GM19372 (cell line): ENCODE data around the gene TMEM184A.
"Not testable (repeated sequence)": the region's sequence is repeated elsewhere in the genome, so short reads cannot be mapped to it uniquely, and the experiment has no call there.

Source experiments
- ATAC-seq: cut with Tn5 transposase; IDR thresholded peaks from one replicate; pipeline ENCODE4 v1.9.1; 2021; ENCODE audit warnings: mild to moderate bottlenecking, low read depth, moderate library complexity; ENCODE audit not compliant: unreplicated experiment

The TMEM184A gene

DNA sequence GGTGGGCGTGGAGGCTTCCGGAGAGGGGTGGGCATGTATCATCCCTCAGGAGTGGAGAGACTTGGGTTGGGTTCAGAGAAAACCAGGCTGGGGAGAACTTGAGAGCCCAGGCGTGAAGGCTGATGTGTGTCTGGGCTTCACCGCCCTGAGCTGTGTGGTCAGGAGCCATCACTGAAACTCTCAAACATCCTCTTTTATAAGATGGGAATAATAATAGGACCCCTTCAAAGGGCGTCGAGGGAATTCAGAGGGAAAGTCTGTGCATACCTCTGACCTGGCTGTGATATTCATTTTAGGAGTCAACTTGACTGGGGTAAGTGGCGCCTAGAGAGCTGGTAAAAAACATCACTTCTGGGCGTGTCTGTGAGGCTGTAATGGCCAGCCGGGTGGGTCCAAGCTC is 34.9 kb upstream of the TMEM184A start:
- no peak for ATAC-seq

DNA sequence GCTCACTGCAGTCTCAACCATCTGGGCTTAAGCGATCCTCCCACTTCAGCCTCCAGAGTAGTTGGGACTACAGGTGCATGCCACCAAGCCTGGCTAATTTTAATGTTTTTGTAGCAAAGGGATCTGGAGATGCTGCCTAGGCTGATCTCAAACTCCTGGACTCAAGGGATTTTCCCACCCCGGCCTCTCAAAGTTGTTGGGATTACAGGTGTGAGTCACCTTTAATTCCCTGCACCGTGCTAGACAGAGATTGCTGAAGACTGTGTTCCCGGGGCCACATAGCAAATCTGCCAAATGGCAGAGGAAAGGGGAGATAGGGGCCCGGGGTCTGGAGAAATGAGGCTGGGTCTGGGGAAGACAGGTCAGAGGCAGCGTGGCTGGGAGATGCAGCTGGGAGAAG is 34.5 kb upstream of the TMEM184A start:
- no peak for ATAC-seq

DNA sequence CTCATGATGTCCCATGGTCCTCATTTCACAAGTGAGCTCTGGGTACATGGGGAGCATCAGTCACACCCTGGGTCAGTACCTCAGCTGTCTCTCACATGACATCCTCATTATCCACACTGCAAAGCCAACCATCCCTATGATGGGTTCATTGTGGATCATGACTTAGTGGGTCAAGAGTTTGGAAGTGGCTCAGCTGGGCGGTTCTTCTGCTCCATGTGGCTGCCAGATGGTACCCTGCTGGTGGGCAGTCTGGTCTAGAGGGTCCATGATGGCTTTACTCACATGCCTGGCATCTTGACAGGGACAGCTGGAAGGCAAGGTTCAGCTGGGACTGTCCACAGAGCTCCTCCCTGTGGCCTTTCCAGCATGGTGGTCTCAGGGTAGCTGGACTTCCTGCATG is 33.0 kb upstream of the TMEM184A start:
- ATAC-seq: no peak

DNA sequence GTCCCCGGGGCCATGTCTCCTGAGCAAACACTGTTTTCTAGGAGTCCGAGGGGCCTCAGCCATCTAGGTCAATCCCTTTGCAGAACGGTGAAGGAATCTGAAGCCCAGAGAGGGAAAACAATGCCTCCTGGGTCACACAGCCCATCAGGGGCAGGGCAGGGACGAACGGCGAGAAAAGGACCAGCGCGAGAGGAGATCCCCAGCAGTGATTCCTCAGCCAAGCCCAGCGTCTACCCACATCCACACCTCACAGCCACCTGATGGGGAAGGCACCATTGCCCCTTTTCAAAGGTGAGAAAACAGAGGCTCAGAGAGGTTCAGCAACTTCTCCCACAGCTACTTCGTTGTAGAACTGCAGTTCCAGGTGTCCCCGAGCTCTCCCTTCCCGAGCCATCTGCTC is 31.7 kb upstream of the TMEM184A start:
- ATAC-seq: no peak

DNA sequence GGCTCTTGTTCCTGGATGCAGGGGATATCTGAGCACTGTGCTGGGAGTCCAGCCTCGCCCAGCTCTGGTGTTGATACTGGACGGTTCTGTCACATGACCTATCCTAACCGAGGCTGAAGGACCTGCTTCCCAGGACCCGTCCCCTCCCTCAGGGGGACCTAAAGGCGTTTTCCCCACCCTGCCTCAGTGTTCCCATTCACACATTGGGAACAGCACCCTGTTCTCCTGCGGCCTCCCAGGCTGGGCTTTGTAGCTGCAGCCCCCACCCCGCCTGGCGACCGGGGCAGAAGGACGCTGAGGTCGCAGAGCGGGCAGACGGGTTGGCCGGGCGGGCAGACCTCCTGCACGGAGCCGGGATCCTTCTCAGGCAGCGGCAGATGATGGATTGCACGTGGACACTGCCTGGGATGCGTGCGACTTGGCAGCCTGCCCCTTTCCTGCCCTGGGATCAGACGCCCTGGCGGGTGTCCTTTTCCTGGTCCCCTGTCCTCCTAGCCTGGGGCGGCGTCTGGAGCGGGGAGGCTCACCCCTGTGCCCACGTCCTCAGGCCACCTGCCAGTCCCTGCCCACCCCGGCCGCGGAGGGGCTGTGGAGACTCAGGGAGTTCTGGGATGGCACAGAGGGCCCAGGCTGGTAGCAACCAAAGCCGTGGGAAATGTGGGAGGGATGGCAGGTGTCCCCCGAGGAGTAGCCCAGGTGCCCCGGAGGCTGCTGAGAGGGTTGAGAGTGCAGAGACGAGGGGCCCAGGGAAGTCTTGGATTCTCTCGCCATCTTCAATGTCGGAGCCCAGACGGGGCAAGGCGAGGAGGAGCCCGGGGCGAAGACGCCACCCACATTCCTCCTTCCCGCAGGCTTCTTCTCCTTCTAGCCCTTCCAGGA is 31.1 kb upstream of the TMEM184A start:
- no peak for ATAC-seq

DNA sequence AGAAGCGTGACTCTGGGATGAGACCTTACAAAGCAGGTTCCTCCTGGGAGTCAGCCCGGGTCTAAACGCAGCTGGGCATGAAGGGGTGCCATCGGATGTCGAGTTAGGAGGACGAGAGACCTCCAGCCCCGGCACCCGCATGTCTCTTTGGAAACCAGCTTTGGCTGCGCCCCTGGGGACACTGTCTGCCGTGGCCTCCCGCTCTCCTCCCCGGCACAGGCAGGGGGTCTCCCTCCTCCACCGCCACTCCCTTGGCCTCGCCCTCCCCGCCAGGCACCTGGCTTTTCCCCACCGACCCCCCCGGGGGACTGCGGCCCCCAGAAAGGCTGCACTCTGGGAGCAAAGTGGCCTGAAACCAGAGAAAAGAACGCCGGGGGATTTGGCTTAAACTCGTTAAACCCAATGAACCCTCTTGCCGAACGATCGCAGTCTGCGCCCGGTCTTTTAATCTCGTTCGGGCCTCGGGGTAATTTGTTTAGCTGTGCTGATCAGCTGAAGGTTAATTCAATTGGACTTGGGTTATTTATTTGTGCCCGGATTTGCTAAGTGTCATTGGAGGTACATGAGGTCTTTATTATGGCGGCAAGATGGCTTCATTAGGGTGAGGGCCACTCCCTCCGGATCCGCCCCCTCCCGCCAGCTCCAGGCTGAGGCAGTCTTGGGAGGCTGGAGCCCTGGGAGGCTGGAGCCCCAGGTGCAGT is 30.3 kb upstream of the TMEM184A start:
- ATAC-seq: no peak

DNA sequence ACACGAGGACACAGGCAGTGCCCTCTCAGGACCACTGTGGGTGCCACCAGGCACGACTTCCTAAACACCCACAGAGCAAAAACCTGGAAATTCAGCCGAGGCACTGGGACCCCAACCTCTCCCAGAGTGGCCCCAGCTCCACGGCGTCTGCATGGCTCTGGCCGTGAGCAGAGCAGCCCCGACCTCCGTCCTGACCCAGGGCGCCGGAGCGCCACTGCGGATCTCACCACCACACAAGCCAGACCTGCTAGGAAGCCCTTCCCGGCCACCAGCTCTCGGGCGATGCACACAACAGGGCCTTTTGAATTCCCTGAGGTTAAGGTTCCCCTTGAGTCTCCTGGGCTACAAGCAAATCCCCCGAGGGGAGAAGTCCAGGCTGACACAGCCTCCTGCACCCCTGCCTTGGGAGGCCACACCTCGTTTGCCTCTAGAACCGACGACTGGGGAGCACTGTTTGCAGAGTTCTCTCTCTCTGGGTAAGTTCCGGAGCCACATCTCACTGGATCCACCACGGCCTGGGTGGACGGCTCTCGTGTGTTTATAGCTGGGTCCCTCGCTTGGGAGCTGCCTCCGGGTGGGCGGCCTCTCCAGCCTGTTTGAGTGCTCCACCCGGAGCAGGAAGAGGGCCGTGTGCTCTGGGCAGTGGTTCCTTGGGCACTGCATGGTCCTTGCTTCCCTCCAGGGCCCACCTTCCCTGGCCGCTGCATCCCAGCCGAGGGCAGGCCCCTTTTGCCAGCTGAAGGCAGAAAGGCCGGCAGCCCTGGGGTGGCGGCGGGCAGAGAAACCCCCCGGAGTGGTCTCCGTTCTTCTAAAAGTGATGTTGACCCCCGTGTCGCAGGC is 29.4 kb upstream of the TMEM184A start:
- ATAC-seq: no peak

DNA sequence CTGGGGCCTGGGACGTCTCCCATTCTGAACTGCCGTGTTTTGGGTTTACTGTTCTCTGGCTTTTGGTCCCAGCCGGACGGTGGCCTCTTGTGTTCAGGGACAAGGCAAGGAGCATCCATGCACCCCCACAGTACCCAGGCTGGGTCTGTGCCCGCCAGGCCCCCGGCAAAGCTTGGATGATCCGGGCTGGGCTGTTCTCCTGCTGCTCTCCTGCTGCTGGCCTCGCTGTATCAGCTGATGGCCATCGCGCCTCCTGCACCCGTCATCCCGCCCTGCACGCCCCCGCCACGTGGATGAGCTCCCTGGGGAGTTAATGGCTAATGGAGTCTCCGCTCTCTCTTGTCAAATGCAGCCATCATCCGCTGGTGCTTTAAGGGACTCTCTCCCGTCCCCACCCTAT is 28.7 kb upstream of the TMEM184A start:
- ATAC-seq: no peak

DNA sequence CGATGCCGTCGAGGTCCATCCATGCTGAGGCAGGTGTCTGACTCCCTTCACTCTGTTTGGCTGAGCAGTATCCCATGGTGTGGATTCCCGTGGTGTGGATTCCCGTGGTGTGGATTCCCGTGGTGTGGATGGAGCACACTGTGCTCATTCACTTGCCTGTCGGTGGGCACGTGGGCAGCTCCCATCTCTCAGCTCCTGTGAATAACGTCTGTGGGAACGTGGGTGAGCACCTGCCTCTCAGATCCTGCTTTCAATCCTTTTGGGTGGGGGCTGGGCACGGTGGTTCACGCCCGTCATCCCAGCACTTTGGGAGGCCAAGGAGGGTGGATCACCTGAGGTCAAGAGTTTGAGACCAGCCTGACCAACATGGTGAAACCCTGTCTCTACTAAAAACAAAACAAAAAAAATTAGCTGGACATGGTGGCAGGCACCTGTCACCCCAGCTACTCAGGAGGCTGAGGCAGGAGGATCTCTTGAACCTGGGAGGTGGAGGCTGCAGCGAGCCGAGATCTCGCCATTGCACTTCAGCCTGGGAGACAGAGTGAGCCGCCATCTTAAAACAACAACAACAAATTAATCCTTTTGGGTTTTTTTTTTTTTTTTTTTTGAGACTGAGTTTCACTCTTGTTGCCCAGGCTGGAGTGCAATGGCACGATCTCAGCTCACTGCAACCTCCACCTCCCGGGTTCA is 27.4 kb upstream of the TMEM184A start:
- not testable (repeated sequence) for ATAC-seq

DNA sequence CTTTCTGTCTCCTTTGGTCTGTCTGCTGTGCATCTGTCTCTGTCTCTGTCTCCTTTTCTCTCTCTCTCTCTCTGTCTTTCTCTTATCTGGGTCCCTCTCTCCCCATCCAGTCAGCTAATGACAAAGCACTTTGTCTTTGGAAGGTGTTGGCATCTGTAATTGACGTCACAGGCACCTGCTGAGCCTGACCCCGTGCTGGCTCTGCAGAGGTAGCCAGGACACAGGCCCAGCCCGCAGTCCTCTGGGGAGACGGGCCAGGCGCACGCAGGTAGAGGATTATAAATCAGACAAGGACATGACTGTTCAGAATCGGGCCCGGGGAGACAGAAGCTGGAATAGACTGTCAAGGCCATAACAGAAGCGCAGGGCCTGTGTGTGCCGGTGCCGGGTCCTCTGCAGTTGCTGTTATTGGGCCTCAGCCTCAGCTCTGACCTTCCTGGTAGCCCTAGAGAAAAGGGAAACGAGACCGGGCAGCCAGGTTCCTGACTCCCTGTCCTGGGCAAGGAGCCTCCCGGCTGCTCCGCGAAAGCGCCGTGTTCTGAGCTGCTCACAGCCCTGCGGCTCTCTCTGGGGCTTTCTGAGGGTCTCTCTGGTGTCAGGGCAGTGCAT is 24.5 kb upstream of the TMEM184A start:
- no peak for ATAC-seq

DNA sequence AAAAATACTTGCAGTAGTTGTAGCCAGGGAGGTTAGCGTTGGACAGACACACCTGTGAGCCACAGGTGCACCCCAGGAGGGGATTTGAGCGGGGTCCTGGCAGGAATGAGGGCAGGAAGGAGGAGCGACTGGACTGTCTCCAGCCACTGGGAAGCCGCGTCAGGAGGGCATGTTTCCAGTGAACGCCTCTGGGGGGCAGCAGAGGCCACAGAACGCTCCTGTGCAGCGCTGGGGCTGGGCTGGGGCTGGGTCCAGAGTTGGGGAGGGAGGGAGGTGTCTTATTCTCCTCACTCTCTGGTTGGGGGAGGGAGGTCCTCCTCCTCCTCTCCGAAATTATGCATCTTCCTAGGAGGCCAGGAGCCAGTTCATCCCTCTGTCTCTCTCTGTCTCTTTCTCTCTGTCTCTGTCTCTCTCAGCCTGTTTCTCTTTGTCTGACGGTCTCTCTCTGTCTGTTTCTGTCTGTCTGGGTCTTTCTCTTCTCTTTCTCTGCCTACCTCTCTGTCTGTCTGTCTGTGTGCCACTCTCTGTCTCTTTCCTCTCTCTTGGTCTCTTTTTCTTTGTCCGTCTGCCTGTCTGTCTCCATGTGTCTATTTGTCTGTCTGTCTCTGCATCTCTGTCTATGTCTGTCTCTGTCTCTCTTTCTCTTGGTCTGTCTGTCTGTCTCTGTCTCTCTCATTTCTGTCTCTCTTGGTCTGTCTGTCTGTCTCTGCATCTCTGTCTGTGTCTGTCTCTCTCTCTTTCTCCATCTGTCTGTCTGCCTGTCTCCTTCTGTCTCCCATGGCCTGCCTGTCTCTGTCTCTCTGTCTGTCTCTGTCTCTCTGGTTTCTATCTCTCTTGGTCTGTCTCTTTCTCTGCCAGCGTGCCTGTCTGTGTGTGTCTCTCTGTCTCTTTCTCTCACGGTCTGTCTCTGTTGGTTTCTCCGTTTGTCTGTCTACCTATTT is 23.7 kb upstream of the TMEM184A start:
- no peak for ATAC-seq

DNA sequence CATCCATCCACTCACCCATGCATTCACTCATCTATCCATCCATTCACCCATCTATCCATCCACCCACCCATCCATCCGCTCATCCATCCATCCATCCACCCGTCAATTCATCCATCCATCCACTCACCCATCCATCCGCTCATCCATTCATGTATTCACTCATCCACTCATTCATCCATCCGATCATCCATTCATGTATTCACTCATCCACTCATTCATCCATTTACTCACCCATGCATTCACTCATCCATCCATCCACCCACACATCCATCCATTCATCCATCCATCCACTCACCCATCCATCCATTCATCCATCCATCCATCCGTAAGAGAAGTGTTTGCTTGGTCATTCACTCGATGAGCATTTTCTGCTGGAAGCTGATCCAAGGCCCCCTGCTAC is 22.5 kb upstream of the TMEM184A start:
- ATAC-seq: no peak

DNA sequence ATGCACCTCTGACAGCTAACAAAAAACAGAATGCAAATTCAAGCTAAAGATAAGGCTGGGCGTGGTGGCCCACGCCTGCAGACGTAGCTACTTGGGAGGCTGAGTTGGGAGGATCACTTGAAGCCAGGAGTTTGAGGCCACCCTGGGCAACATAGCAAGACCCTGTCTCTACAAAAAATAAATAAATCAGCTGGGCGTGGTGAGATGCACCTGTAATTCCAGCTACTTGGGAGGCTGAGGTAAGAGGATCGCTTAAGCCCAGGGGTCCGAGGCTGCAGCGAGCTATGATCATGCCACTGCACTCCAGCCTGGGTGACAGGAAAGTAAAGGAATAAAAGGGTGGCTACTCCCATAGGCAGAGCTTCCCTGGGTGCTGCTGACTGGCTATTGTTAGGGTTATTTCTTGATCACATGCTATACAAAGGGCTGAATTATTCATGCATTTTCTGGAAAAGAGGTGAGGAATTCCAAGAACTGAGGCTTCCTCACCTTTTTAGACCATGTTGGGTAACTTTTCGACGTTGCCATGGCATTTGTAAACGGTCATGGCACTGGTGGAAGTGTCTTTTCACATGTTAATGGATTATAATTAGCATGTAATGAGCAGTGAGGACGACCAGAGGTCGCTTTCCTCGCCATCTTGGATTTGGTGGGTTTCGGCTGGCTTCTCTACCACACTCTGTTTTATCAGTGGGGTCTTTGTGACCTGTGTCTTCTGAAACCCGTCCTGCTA is 20.7 kb upstream of the TMEM184A start:
- ATAC-seq: no peak

DNA sequence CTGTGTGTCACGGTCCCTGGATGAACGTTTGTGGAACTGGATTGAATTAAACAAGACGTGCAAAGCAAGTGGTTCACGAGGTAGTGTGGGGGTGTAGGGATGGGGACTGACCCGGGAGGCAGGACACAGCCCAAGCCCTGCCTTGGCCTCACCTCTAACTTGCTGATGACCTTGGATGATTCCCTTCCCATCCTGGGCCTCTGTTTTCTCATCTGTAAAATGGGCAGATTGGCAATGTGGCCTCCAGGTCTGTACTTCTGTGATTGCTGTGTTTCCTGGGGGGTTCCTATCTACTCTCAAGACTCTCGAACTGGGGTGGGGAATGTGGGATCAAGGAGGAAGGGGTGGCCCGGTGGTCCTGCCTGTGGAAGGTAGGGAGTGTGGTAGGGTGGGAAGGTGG is 19.8 kb upstream of the TMEM184A start:
- ATAC-seq: no peak

DNA sequence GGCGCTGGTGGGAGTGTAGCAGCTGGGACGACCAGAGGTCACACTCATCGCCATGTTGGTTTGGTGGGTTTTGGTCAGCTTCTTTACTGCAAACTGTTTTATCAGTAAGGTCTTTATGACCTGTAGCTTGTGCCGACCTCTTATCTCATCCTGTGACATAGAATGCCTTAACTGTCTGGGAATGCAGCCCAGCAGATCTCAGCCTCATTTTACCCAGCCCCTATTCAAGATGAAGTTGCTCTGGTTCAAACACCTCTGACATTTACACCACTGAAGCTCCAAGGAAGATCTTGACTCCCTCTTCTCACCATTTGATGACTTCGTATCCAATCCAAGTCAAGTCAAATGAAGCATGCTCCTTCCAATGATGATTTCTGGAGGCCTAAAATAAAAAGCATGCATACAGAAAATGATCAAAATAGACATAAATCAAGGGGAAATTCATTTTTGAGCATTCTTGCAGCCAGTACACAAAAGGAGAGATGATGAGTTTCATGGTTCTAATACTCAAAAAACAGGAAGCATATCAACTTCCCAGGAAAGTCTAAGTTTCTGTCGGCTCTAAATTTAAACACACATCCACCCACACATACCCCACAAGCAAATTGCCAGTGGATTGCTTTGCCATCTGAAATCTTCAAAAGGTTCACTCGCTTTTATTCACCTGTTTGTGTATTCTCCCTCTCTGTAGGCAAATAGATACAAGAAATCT is 16.3 kb upstream of the TMEM184A start:
- ATAC-seq: no peak

DNA sequence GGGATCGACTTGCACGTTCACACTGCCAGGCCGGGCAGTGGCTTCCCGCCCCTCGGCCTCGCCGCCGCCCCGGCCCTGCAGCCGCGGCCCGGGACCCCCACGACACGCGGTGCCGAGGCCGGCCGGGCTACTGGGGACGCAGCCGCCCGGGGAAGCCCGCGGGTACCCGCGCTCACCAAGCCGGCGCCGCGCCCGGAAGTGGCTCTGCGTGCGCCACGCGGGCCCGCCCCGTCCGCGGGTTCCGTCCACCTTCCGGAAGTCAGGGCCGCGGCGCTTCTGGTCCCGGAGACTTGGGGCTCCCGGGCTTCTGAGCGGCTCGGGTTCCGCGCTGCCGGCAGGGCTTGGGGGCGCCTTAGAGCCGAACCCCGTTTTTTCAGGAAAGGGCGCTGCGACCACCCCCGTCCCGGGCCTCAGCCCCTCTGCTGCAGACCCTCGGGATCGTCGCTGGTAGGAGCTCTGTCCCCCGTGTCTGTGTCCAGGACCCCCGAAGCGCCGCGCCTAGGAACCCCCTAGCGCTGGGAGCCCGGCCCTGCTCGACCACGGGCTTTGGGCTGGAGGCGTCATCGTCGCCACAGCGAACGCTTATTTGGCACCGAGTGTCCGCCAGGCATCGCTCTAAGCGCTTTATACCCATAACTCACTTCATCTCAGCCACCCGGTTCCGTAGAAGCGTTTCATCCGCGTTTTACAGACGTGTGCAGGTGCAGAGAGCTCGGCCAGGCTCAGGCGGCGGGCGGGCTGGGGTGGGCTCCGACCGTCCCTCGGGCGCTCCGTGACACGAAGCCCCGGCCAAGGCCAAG is 14.0 kb upstream of the TMEM184A start, which contains the start of gene PSMG3:
PSMG3 (minus strand) TSS at position 200 of the 800 bp plus-strand sequence. CDS start 693 bp downstream, outside the sequence.
- peak; percentile 91 for ATAC-seq

DNA sequence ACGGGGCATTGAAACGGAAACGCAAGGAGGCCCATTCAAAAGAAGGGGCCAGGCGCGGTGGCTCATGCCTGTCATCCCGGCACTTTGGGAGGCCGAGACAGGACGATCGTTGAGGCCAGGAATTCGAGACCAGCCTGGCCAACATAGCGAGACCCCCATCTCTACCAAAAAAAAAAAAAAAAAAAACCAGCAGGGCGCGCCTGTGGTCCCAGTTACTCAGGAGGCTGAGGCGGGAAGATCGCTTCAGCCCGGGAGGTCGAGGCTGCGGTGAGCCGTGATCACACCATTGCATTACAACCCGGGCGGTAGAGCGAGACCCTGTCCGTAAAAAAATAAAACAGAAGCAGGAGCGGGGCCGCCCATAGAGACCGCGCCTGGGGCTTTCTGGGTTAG is 13.4 kb upstream of the TMEM184A start:
- ATAC-seq: peak; percentile 6
